Activated naive CD4-positive, alpha-beta T cell treated with anti-CD3 and anti-CD28 coated beads for 36 hours (primary cell): ENCODE data around the gene FAM200B. TPM values are rescaled to one million over a fixed set of nuclear protein-coding genes. Genes with fewer than 3 reads are reported as not detected.

ENCODE experiments used
- CTCF ChIA-PET: fragments of 350-600 bp; sonication (Branson Sonifier 250); formaldehyde crosslinking; loops from one replicate; lab custom pipeline; 2021; ENCODE audit warnings: antibody characterized with exemption; lab: Charles Lee
- DNase-seq: peaks from one replicate; pipeline ENCODE4 v3.0.0-alpha.2; 2020
- H3K27ac Mint-ChIP-seq: one replicate; pipeline ENCODE4 v1.8.0; 2021; ENCODE audit warnings: mild to moderate bottlenecking, mixed read lengths
- H3K27me3 Mint-ChIP-seq: one replicate; pipeline ENCODE4 v1.8.0; 2021; ENCODE audit warnings: low read depth, mixed read lengths
- H3K36me3 Mint-ChIP-seq: one replicate; pipeline ENCODE4 v1.8.0; 2021; ENCODE audit warnings: low read depth, mixed read lengths
- H3K4me1 Mint-ChIP-seq: one replicate; pipeline ENCODE4 v1.8.0; 2021; ENCODE audit warnings: low read depth, mixed read lengths
- H3K4me3 Mint-ChIP-seq: one replicate; pipeline ENCODE4 v1.8.0; 2021; ENCODE audit warnings: mild to moderate bottlenecking, moderate library complexity, mixed read lengths
- H3K9me3 Mint-ChIP-seq: one replicate; pipeline ENCODE4 v1.8.0; 2021; ENCODE audit warnings: mixed read lengths
- intact Hi-C: fragments of 100-400 bp; cut with micrococcal nuclease; formaldehyde crosslinking; loops from one replicate; pipeline ENCODE4 v1.15.1; 2023
- total RNA-seq, 2 experiments: library from RNA; stranded (reverse); gene quantifications; one replicate each; pipeline ENCODE4 v1.2.3, GENCODE V29; 2021

The FAM200B gene
- total RNA-seq, 2 experiments from 2014 or later, result 8.0 to 9.1 TPM

GRCh38 chr4:15654593-15655222 is 26.9 kb upstream of the FAM200B start:
- Mint-ChIP-seq H3K36me3 (peaks cover 3% of the 10 kb centered on the region), H3K27me3 (no peaks in the 10 kb centered on the region), H3K9me3 (no peaks in the 10 kb centered on the region), H3K4me1 (peaks cover 67% of the 10 kb centered on the region), H3K27ac (peak overlapping the region; percentile 96), H3K4me3 (peak overlapping the region; percentile 99)
- DNase-seq, result peak; percentile 44
- intact Hi-C loops, result loop anchor here (1.0 to 10.0 kb wide), 14 partner anchors 27 to 2000 kb away; partner anchors contain the start of genes BST1, CD38, CPEB2 and FAM200B
- CTCF ChIA-PET, result interaction anchor here (0.7 to 1.6 kb wide), 5 partner anchors 12 to 194 kb away, joined by 3 to 6 read pairs (median 3); no protein-coding TSS in a partner anchor

DNA sequence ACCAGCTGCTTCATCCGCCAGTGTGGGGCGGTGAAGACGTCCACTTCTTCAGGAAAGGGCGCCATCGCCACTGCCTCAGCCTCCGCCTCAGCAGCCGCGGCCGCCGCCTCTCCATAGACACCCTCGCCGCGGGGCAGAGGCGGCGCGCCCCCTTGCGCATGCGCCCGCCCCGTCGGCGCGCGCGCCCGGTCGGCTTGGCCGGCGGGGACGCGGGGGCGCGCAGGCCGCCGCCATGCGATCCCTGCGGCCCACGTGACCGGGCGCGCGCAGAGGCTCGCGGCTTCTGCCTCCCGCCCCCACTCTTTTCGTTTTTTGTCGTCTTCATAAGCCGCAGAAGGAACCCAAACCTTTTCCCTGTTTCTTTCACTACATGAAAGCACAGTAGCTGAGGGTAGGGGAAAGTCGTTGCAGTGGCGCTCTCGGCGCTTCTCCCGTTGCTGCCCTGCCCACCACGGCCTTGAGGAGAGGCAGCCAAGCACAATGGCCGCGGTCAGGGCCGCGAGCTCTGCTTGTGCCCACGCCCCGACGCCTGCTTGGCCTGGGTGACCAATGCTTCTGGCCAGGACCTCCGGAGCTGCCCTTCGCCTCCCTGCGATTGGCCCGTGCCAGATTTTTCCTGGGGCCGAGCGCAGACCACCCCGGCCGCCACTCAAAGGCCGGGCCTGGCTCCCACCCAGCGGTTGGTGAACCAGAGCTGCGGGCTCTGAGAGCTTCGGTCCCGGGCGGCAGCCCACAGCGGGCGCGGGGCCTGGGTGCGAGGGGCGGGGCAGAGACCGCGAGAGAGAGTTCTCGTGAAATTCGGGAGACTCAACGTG is 26.2 kb upstream of the FAM200B start, which contains the start of gene FBXL5:
Gene FBXL5 (minus strand): TSS at position 135 of the 815 bp plus-strand sequence. CDS start 70 bp downstream, at position 65.
- H3K4me3 Mint-ChIP-seq, result peak within 1 kb of the TSS; percentile 99
- DNase-seq, result peak; percentile 79
- intact Hi-C loops, result loop anchor here (1.0 to 10.0 kb wide), 12 partner anchors 26 to 2001 kb away; partner anchors contain the start of genes BST1, CD38, CPEB2 and FAM200B
- peaks cover 3% of the 10 kb centered on the region for H3K36me3 Mint-ChIP-seq
- no peaks in the 10 kb centered on the region for H3K9me3 Mint-ChIP-seq
- no peaks in the 10 kb centered on the region for H3K27me3 Mint-ChIP-seq
- CTCF ChIA-PET, result interaction anchor here (0.7 to 1.6 kb wide), 3 partner anchors 30 to 197 kb away, joined by 3 to 6 read pairs (median 3); no protein-coding TSS in a partner anchor
- H3K4me1 Mint-ChIP-seq, result peaks cover 68% of the 10 kb centered on the region
- peak within 1 kb of the TSS; percentile 96 for H3K27ac Mint-ChIP-seq

GRCh38 chr4:15656038-15656470 is 25.6 kb upstream of the FAM200B start:
- Mint-ChIP-seq H3K36me3 (peaks cover 3% of the 10 kb centered on the region), H3K4me3 (peak overlapping the region; percentile 91), H3K27me3 (no peaks in the 10 kb centered on the region), H3K27ac (peak overlapping the region; percentile 95), H3K9me3 (no peaks in the 10 kb centered on the region), H3K4me1 (peaks cover 69% of the 10 kb centered on the region)
- intact Hi-C loops, result loop anchor here (5.0 to 10.0 kb wide), 3 partner anchors 561 to 2001 kb away; no protein-coding TSS in a partner anchor
- CTCF ChIA-PET, result interaction anchor here (0.7 to 1.6 kb wide), 3 partner anchors 30 to 198 kb away, joined by 3 to 6 read pairs (median 3); no protein-coding TSS in a partner anchor
- DNase-seq, result peak; percentile 20

- Mint-ChIP-seq H3K36me3 (peaks cover 3% of the 10 kb centered on the region), H3K9me3 (no peaks in the 10 kb centered on the region), H3K27ac (no peak overlapping the region), H3K4me3 (no peak overlapping the region), H3K27me3 (no peaks in the 10 kb centered on the region), H3K4me1 (peaks cover 65% of the 10 kb centered on the region)
- CTCF ChIA-PET, result interaction anchor here (0.5 to 0.7 kb wide), 2 partner anchors 261 to 424 kb away, joined by 3 read pairs; no protein-coding TSS in a partner anchor
- DNase-seq, result no peak
- intact Hi-C loops, result loop anchor here (5.0 to 10.0 kb wide), 3 partner anchors 560 to 2003 kb away; no protein-coding TSS in a partner anchor
Measured at GRCh38 chr4:15657366-15657765, 24.3 kb upstream of the FAM200B start.

- Mint-ChIP-seq H3K4me1 (peaks cover 57% of the 10 kb centered on the region), H3K4me3 (no peak overlapping the region), H3K27me3 (no peaks in the 10 kb centered on the region), H3K27ac (no peak overlapping the region), H3K9me3 (no peaks in the 10 kb centered on the region), H3K36me3 (peaks cover 3% of the 10 kb centered on the region)
- no peak for DNase-seq
- CTCF ChIA-PET, result interaction anchor here (0.5 kb wide), 1 partner anchor 262 kb away, joined by 3 read pairs; no protein-coding TSS in a partner anchor
- intact Hi-C loops, result loop anchor here (5.0 to 10.0 kb wide), 3 partner anchors 559 to 2003 kb away; no protein-coding TSS in a partner anchor
Measured at GRCh38 chr4:15658136-15658770, 23.4 kb upstream of the FAM200B start.

GRCh38 chr4:15658781-15659180 is 22.8 kb upstream of the FAM200B start:
- no peak overlapping the region for H3K27ac Mint-ChIP-seq
- peaks cover 54% of the 10 kb centered on the region for H3K4me1 Mint-ChIP-seq
- no peaks in the 10 kb centered on the region for H3K27me3 Mint-ChIP-seq
- intact Hi-C loops, result loop anchor here (1.0 to 10.0 kb wide), 5 partner anchors 23 to 2004 kb away; partner anchors contain the start of gene FAM200B
- H3K9me3 Mint-ChIP-seq, result no peaks in the 10 kb centered on the region
- DNase-seq, result no peak
- H3K36me3 Mint-ChIP-seq, result peaks cover 3% of the 10 kb centered on the region
- CTCF ChIA-PET, result interaction anchor here (1.2 kb wide), 1 partner anchor 96 kb away, joined by 3 read pairs; no protein-coding TSS in a partner anchor
- no peak overlapping the region for H3K4me3 Mint-ChIP-seq

DNA sequence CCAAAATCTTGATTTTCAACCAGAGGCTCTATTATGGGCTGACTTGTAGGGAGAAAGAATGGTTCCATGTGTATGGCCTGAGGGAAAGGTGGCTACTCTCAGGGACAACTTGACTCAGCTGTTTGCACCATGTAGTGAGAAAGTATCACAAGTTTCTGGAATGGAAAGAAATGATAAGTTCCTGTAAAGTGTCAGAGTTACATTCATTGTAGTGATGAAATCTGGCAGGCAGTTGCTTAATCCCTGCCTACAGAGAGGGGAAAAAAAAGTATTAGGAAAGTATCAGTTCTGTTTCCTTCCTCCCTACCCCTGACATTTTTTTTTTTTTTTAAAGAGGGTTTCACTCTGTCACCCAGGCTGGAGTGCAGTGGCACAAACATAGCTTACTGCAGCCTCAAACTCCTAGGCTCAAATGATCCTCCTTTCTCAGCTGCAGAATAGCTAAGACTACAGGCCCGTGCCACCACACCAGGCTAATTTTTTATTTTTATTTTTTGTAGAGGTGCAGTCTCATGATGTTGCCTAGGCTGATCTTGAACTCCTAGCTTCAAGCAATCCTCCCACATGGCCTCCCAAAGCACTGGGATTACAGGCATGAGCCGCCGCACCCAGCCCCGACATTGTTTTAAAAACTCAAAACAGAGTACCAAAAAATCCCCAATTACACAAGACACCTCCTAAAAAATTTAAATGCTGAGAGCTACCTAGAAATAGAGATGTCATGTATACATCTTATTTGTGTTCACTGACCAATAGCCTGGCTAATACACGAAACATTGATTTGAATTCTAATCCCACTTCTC is 21.7 kb upstream of the FAM200B start:
- no peaks in the 10 kb centered on the region for H3K36me3 Mint-ChIP-seq
- H3K4me3 Mint-ChIP-seq, result no peak overlapping the region
- intact Hi-C loops, result loop anchor here (1.0 to 10.0 kb wide), 5 partner anchors 21 to 2005 kb away; partner anchors contain the start of gene FAM200B
- peak overlapping the region; percentile 47 for H3K27ac Mint-ChIP-seq
- H3K4me1 Mint-ChIP-seq, result peaks cover 57% of the 10 kb centered on the region
- CTCF ChIA-PET, result interaction anchor here (1.2 to 1.4 kb wide), 2 partner anchors 18 to 95 kb away, joined by 3 read pairs; no protein-coding TSS in a partner anchor
- no peaks in the 10 kb centered on the region for H3K9me3 Mint-ChIP-seq
- no peaks in the 10 kb centered on the region for H3K27me3 Mint-ChIP-seq
- DNase-seq, result peak; percentile 34

DNA sequence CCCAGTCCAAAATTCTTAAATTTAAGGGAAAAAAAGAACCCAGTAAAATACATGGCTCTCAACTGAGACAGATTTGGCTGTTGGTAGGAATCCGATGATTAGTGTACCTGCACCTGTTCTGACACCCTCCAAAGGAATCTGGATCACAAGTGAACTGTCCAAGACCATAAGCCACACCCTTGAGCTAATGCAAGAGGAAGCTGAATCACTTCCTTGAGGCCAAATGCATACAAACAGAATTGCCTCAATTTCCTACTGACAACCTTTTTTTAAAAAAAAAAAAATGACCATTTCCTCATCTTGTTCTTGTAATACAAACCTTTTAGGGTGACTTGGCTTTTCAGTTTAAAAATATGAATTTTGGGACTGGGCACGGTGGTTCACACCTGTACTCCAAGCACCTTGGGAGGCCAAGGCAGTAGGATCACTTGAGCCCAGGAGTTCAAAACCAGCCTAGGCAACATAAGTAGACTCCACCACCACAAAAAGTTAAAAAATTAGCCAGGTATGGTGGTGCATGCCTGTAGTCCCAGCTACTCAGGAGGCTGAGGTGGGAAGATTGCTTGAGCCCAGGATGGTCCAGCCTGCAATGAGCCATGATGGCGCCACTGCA is 15.8 kb upstream of the FAM200B start:
- Mint-ChIP-seq H3K27me3 (no peaks in the 10 kb centered on the region), H3K27ac (no peak overlapping the region), H3K9me3 (no peaks in the 10 kb centered on the region), H3K4me3 (no peak overlapping the region), H3K4me1 (peaks cover 23% of the 10 kb centered on the region), H3K36me3 (peaks cover 11% of the 10 kb centered on the region)
- DNase-seq, result no peak
- CTCF ChIA-PET, result no interaction called here
- intact Hi-C loops, result no loop called here

GRCh38 chr4:15667006-15667405 is 14.6 kb upstream of the FAM200B start:
- DNase-seq, result no peak
- H3K9me3 Mint-ChIP-seq, result no peaks in the 10 kb centered on the region
- H3K27ac Mint-ChIP-seq, result no peak overlapping the region
- H3K4me1 Mint-ChIP-seq, result peaks cover 15% of the 10 kb centered on the region
- intact Hi-C loops, result no loop called here
- no peak overlapping the region for H3K4me3 Mint-ChIP-seq
- CTCF ChIA-PET, result interaction anchor here (0.6 kb wide), 1 partner anchor 62 kb away, joined by 3 read pairs; no protein-coding TSS in a partner anchor
- H3K27me3 Mint-ChIP-seq, result no peaks in the 10 kb centered on the region
- peaks cover 11% of the 10 kb centered on the region for H3K36me3 Mint-ChIP-seq

- CTCF ChIA-PET, result no interaction called here
- H3K27me3 Mint-ChIP-seq, result no peaks in the 10 kb centered on the region
- H3K4me1 Mint-ChIP-seq, result peaks cover 12% of the 10 kb centered on the region
- no peaks in the 10 kb centered on the region for H3K9me3 Mint-ChIP-seq
- no peak overlapping the region for H3K4me3 Mint-ChIP-seq
- no peak for DNase-seq
- no peak overlapping the region for H3K27ac Mint-ChIP-seq
- intact Hi-C loops, result no loop called here
- peaks cover 11% of the 10 kb centered on the region for H3K36me3 Mint-ChIP-seq
Measured at GRCh38 chr4:15668566-15669435, 12.8 kb upstream of the FAM200B start.
